Right atrium auricular region (tissue), 2 donors: Measurements from ENCODE around the gene MCU. TPM values are rescaled to one million over a fixed set of nuclear protein-coding genes. Genes with fewer than 3 reads are reported as not detected.
"Not testable (repeated sequence)": the region's sequence is repeated elsewhere in the genome, so short reads cannot be mapped to it uniquely, and the experiment has no call there.

Experiments
- DNase-seq: peaks from one replicate; pipeline ENCODE4 v3.0.0-alpha.2; 2019; ENCODE audit warnings: low spot score
- H3K27ac ChIP-seq, 2 donors: fragments of 200-600 bp; sonication (generic); 1 replicate in 1 of 2; 2 replicates in 1 of 2; pipeline ENCODE4 v1.5.1; 2016 to 2019
- H3K27me3 ChIP-seq, 2 donors: fragments of 200-600 bp; sonication (generic); one replicate each; pipeline versions ENCODE4 v1.5.1 to v1.6.0; 2017 to 2019
- H3K36me3 ChIP-seq: fragments of 200-600 bp; sonication (generic); one replicate; pipeline ENCODE4 v1.5.1; 2016
- H3K4me1 ChIP-seq, 2 donors: fragments of 200-600 bp; sonication (generic); one replicate each; pipeline versions ENCODE4 v1.5.1 to v1.6.0; 2017 to 2019
- H3K4me3 ChIP-seq, 2 donors: fragments of 200-600 bp; sonication (generic); 1 replicate in 1 of 2; 2 replicates in 1 of 2; pipeline ENCODE4 v1.5.1; 2017 to 2019; ENCODE audit warnings: mild to moderate bottlenecking in 1 of 2, moderate library complexity in 1 of 2
- H3K9me3 ChIP-seq, 2 donors: fragments of 200-600 bp; sonication (generic); one replicate each; pipeline ENCODE4 v1.5.1; 2019
- CTCF ChIP-seq, 2 donors: fragments of 200-600 bp; sonication (generic); IDR thresholded peaks; one replicate each; pipeline ENCODE4 v1.5.1; 2019; ENCODE audit warnings: antibody characterized with exemption in 2 of 2
- total RNA-seq, 2 donors: library from RNA; depleted of rRNA; stranded (reverse); fragments of >200 nt; gene quantifications; one replicate each; pipeline ENCODE4 v1.1.0, GENCODE V29; 2016

The MCU gene
- total RNA-seq, 2 donors from 2014 or later, result 12.4 to 14.2 TPM

DNA sequence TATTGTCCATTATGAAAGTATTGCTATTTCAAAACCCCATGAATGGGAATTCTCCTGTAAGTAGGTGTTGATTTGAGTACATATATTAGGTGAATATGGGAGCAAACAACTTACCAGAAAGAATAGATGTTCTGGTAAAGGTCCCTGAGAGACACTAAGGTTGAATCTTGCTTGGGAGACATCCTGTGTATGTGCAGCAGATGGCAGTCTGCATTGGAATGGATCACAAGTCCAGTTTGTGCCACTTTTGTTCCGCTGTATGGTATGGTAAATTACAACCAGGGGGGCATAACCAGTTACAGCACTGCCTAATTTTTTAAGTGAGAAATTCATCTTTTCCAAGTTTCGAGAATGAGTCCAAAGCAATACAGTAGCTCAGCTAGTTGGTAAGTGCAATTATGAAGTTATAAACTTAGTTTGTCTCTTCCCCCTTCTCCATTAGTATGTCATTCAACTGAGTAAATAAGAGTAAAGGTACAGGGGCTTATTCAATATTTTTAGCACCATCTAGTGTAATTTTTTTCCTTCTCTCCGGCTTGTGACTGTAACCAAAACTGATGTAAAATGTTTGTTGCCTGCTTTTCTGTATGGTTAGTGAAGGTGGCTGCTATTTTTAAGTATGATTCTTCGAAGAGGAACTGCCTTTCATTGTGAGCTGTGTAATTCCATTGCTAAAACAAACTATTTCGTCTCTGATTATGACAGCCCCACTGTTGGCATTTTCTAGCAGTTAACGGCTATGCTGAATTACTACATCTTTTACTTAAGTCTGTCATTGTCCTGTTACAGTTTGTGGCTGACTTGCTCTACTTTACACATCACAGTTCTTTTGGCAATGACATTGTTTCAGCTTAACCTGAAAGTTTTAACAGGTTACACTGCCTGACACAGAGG, 2.8 kb downstream of the MCU start:
- Histone ChIP-seq H3K27ac (no peak overlapping the region), H3K27me3 (no peaks in the 10 kb centered on the region), H3K4me1 (peaks cover 0 to 32% of the 10 kb centered on the region in 2 donors), H3K4me3 (no peak overlapping the region), H3K9me3 (no peaks in the 10 kb centered on the region), H3K36me3 (no peaks in the 10 kb centered on the region)
- no peak for DNase-seq
- TF ChIP-seq CTCF (IDR thresholded peaks at IDR 0.05), result peak in 1 of 2 donors; percentile 70

GRCh38 chr10:72695496-72695895, 3.6 kb downstream of the MCU start:
- no peak overlapping the region for H3K4me3 ChIP-seq
- H3K9me3 ChIP-seq, result no peaks in the 10 kb centered on the region
- H3K36me3 ChIP-seq, result no peaks in the 10 kb centered on the region
- H3K27ac ChIP-seq, result no peak overlapping the region
- no peak for TF ChIP-seq CTCF (IDR thresholded peaks at IDR 0.05)
- H3K4me1 ChIP-seq, result peaks cover 0 to 32% of the 10 kb centered on the region in 2 donors
- no peaks in the 10 kb centered on the region for H3K27me3 ChIP-seq
- DNase-seq, result no peak

DNA sequence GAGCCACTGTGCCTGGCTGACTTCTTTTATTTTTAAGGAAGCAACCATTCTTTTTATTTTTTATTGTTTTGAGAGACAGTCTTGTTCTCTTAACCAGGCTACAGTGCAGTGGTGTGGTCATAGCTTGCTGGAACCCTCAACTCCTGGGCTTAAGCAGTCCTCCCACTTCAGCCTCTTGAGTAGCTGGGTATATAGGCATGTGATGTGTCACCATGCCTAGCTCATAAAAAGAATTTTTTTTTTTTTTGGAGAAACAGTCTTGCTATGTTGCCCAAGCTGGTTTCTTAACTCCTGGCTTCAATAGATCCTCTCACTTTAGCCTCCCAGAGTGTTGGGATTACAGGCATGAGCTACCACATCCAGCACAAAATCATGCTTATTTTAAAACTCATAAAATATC, 5.8 kb downstream of the MCU start:
- TF ChIP-seq CTCF (IDR thresholded peaks at IDR 0.05), result no peak
- Histone ChIP-seq H3K9me3 (no peaks in the 10 kb centered on the region), H3K27me3 (no peaks in the 10 kb centered on the region), H3K36me3 (no peaks in the 10 kb centered on the region), H3K27ac (no peak overlapping the region), H3K4me1 (peaks cover 0 to 27% of the 10 kb centered on the region in 2 donors), H3K4me3 (no peak overlapping the region)
- DNase-seq, result no peak

DNA sequence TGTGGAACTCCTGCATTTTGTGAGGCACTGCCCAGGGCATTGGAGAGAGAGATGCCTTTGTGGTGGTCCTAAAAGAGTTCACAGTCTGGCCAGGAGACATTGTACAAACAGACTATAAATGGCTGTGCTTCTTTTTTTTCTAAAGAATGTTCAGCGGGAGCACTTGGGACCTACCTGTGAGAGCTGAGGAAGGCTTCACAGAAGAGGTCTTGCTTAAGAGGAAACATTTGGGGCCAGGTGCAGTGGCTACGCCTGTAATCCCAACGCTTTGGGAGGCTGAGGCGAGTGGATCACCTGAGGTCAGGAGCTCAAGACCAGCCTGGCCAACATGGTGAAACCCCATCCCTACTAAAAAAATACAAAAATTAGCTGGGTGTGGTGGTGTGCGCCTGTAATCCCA, 10.5 kb downstream of the MCU start:
- not testable (repeated sequence) for DNase-seq, H3K36me3 ChIP-seq, H3K4me3 ChIP-seq, H3K27me3 ChIP-seq, H3K9me3 ChIP-seq, H3K4me1 ChIP-seq
- peak overlapping the region; percentile 11 to 35 for H3K27ac ChIP-seq

- H3K4me3 ChIP-seq, result no peak overlapping the region
- H3K4me1 ChIP-seq, result peaks cover 0 to 2% of the 10 kb centered on the region in 2 donors
- no peaks in the 10 kb centered on the region for H3K27me3 ChIP-seq
- peak in 1 of 2 donors; percentile 23 for TF ChIP-seq CTCF (IDR thresholded peaks at IDR 0.05)
- peak overlapping the region; percentile 21 to 35 for H3K27ac ChIP-seq
- H3K36me3 ChIP-seq, result no peaks in the 10 kb centered on the region
- no peaks in the 10 kb centered on the region for H3K9me3 ChIP-seq
- DNase-seq, result no peak
Observed at GRCh38 chr10:72702868-72703581, 11.1 kb downstream of the MCU start.

- DNase-seq, result no peak
- Histone ChIP-seq H3K4me3 (no peak overlapping the region), H3K36me3 (no peaks in the 10 kb centered on the region), H3K27me3 (no peaks in the 10 kb centered on the region), H3K9me3 (no peaks in the 10 kb centered on the region), H3K4me1 (peaks cover 0 to 13% of the 10 kb centered on the region in 2 donors), H3K27ac (no peak overlapping the region)
- no peak for TF ChIP-seq CTCF (IDR thresholded peaks at IDR 0.05)
Observed at GRCh38 chr10:72704117-72704516, 12.2 kb downstream of the MCU start.
